Glutamatergic neuron (in vitro differentiated cells): Measurements from ENCODE around the gene NR1I2. TPM values are rescaled to one million over a fixed set of nuclear protein-coding genes. Genes with fewer than 3 reads are reported as not detected.

ENCODE experiments used
- DNase-seq: peaks from one replicate; pipeline ENCODE4 v3.0.0; 2022
- H3K27ac Mint-ChIP-seq: one replicate; pipeline ENCODE4 v1.8.0; 2020; ENCODE audit warnings: mild to moderate bottlenecking, mixed read lengths, inconsistent platforms; ENCODE audit not compliant: unreplicated experiment
- H3K27me3 Mint-ChIP-seq: one replicate; pipeline ENCODE4 v1.8.0; 2020; ENCODE audit warnings: mild to moderate bottlenecking, moderate library complexity, mixed read lengths, inconsistent platforms; ENCODE audit not compliant: unreplicated experiment
- H3K36me3 Mint-ChIP-seq: one replicate; pipeline ENCODE4 v1.8.0; 2020; ENCODE audit warnings: mild to moderate bottlenecking, mixed read lengths, inconsistent platforms; ENCODE audit not compliant: unreplicated experiment
- H3K4me1 Mint-ChIP-seq: one replicate; pipeline ENCODE4 v1.8.0; 2020; ENCODE audit warnings: mild to moderate bottlenecking, low read depth, mixed read lengths, inconsistent platforms; ENCODE audit not compliant: unreplicated experiment
- H3K4me3 Mint-ChIP-seq: one replicate; pipeline ENCODE4 v1.8.0; 2020; ENCODE audit warnings: mild to moderate bottlenecking, mixed read lengths, inconsistent platforms; ENCODE audit not compliant: unreplicated experiment
- H3K9me3 Mint-ChIP-seq: one replicate; pipeline ENCODE4 v1.8.0; 2020; ENCODE audit warnings: mild to moderate bottlenecking, moderate library complexity, mixed read lengths, inconsistent platforms; ENCODE audit not compliant: unreplicated experiment
- CTCF ChIP-seq: fragments of 200-600 bp; sonication (generic); IDR thresholded peaks from one replicate; pipeline ENCODE4 v1.5.0; 2021; ENCODE audit not compliant: partially characterized antibody, unreplicated experiment
- total RNA-seq: library from RNA; stranded (reverse); fragmentation: NEBNext Ultra II Directional; extraction: Animal tissue kit (Norgen Biotek cat#: 25700); gene quantifications from one replicate; pipeline ENCODE4 v1.2.1, GENCODE V29; 2021; ENCODE audit not compliant: unreplicated experiment

NR1I2 gene
- total RNA-seq, 1 donor from 2014 or later = not detected

GRCh38 chr3:119794971-119795612 is 13.2 kb downstream of the NR1I2 start:
- no peak for DNase-seq
- no peaks in the 10 kb centered on the region for H3K9me3 Mint-ChIP-seq
- no peak overlapping the region for H3K27ac Mint-ChIP-seq
- no peak for TF ChIP-seq CTCF
- H3K4me3 Mint-ChIP-seq = no peak overlapping the region
- peaks cover 5% of the 10 kb centered on the region for H3K27me3 Mint-ChIP-seq
- H3K4me1 Mint-ChIP-seq = no peaks in the 10 kb centered on the region
- H3K36me3 Mint-ChIP-seq = peaks cover 3% of the 10 kb centered on the region

- H3K36me3 Mint-ChIP-seq = peaks cover 3% of the 10 kb centered on the region
- peaks cover 5% of the 10 kb centered on the region for H3K27me3 Mint-ChIP-seq
- H3K9me3 Mint-ChIP-seq = no peaks in the 10 kb centered on the region
- H3K27ac Mint-ChIP-seq = no peak overlapping the region
- no peaks in the 10 kb centered on the region for H3K4me1 Mint-ChIP-seq
- TF ChIP-seq CTCF = no peak
- H3K4me3 Mint-ChIP-seq = no peak overlapping the region
- no peak for DNase-seq
Measured at GRCh38 chr3:119795849-119796248, 13.9 kb downstream of the NR1I2 start.

- no peak for TF ChIP-seq CTCF
- Mint-ChIP-seq H3K4me1 (no peaks in the 10 kb centered on the region), H3K36me3 (peaks cover 3% of the 10 kb centered on the region), H3K4me3 (no peak overlapping the region), H3K9me3 (no peaks in the 10 kb centered on the region), H3K27ac (no peak overlapping the region), H3K27me3 (peaks cover 5% of the 10 kb centered on the region)
- DNase-seq = no peak
Measured at GRCh38 chr3:119796368-119796767, 14.5 kb downstream of the NR1I2 start.

- no peak overlapping the region for H3K27ac Mint-ChIP-seq
- no peak for TF ChIP-seq CTCF
- no peak for DNase-seq
- H3K27me3 Mint-ChIP-seq = peaks cover 5% of the 10 kb centered on the region
- H3K9me3 Mint-ChIP-seq = no peaks in the 10 kb centered on the region
- peaks cover 3% of the 10 kb centered on the region for H3K36me3 Mint-ChIP-seq
- no peak overlapping the region for H3K4me3 Mint-ChIP-seq
- H3K4me1 Mint-ChIP-seq = no peaks in the 10 kb centered on the region
Measured at GRCh38 chr3:119796785-119797184, 14.9 kb downstream of the NR1I2 start.

GRCh38 chr3:119800844-119801243 is 18.9 kb downstream of the NR1I2 start:
- Mint-ChIP-seq H3K4me1 (no peaks in the 10 kb centered on the region), H3K4me3 (no peak overlapping the region), H3K27me3 (no peaks in the 10 kb centered on the region), H3K27ac (no peak overlapping the region), H3K36me3 (peaks cover 3% of the 10 kb centered on the region), H3K9me3 (no peaks in the 10 kb centered on the region)
- TF ChIP-seq CTCF = no peak
- DNase-seq = no peak
